LHCN-M2 (cell line): Measurements from ENCODE around the gene TMEM240. TPM values are rescaled to one million over a fixed set of nuclear protein-coding genes. Genes with fewer than 3 reads are reported as not detected.
"Not testable (repeated sequence)": the region's sequence is repeated elsewhere in the genome, so short reads cannot be mapped to it uniquely, and the experiment has no call there.

Experiments
- DNase-seq: peaks from one replicate; pipeline ENCODE4 v3.0.0-alpha.2; 2012; ENCODE audit warnings: low read depth
- total RNA-seq: library from RNA; depleted of rRNA; stranded (reverse); fragments of >200 nt; gene quantifications from 2 replicates; pipeline ENCODE4 v1.2.3, GENCODE V29; 2014

The TMEM240 gene
- total RNA-seq, 1 experiment from 2014 or later, result 0.63 TPM

GRCh38 chr1:1524750-1525383 lies 15.6 kb downstream of the TMEM240 start:
- DNase-seq, result not testable (repeated sequence)

DNA sequence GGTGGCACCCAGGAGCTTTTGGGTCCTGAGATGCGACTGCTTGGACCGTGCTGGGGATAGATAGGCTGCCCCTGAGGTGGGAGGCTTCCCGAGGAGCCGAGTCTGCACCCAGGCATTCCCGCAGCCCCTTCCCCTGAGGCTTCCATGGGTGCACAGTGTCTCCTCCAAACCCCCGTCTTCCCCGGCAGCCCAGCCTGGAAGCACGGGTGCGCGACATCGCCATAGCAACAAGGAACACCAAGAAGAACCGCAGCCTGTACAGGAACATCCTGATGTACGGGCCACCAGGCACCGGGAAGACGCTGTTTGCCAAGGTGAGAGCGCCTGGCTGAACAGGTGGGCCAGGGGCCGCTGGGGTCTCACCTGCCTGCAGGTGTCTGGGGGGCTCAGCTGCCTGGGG lies 16.8 kb downstream of the TMEM240 start:
- DNase-seq, result not testable (repeated sequence)

GRCh38 chr1:1523226-1523625 lies 17.2 kb downstream of the TMEM240 start:
- not testable (repeated sequence) for DNase-seq

DNA sequence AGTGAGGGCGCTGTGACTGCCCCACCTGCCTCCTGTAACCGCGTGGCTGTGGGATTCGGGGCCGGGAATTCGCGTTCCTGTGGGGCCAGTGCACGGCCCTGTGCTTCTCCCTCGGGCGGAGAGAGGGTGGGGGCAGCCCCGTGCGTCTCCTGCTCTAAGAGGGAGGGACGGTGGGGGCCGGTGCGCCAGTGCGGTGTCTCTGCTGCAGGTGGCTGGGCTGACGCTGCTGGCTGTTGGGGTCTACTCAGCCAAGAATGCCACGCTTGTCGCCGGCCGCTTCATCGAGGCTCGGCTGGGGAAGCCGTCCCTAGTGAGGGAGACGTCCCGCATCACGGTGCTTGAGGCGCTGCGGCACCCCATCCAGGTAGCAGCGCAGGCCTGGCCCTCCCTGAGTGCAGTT lies 17.9 kb downstream of the TMEM240 start:
- not testable (repeated sequence) for DNase-seq

GRCh38 chr1:1521331-1521730 lies 19.1 kb downstream of the TMEM240 start:
- no peak for DNase-seq

- DNase-seq, result not testable (repeated sequence)
Measured at GRCh38 chr1:1519805-1520505, 20.5 kb downstream of the TMEM240 start.

DNA sequence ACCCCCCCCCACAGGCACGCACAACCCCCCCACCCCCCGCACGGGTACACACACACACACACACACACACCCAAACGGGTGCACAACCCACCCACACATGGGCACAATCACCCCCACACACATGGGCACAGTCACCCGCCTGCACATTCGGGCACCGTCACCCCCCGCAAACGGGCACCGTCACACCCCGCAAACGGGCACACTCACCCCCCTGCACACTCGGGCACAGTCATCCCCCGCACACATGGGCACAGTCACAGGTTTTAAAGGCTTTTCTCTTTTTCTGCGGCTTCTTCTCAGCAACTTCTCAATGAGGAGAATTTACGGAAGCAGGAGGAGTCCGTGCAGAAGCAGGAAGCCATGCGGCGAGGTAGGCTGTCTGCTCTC lies 21.8 kb downstream of the TMEM240 start:
- DNase-seq, result not testable (repeated sequence)

DNA sequence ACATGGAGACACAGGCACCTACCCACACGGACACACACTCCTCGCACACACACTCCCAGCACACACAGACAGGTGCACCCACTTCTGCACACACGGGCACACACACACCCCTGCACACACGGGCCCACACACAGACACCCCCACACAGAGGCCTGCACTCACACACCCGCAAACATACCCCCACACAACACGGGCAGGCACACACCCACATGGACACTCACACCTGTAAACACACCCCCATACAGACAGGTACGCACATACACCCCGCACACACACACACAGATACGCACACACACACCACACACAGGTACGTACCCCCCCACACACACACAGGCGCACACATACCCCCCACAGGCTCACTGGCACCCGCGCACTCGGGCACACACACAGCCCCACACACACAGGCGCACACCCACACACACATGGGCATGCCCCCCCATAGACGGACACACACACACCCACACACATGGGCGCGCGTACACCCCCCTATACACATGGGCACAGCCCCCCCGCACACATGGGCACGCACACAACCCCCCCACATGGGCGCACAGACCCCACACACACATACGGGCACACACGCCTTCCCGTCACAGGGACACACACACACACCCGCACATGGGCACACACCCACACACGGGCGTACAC lies 22.3 kb downstream of the TMEM240 start:
- DNase-seq, result no peak

- not testable (repeated sequence) for DNase-seq
Measured at GRCh38 chr1:1516923-1517322, 23.5 kb downstream of the TMEM240 start.

GRCh38 chr1:1514376-1514775 lies 26.0 kb downstream of the TMEM240 start:
- not testable (repeated sequence) for DNase-seq

- DNase-seq, result not testable (repeated sequence)
Measured at GRCh38 chr1:1513675-1514074, 26.7 kb downstream of the TMEM240 start.

- DNase-seq, result not testable (repeated sequence)
Measured at GRCh38 chr1:1512425-1512824, 28.0 kb downstream of the TMEM240 start.

DNA sequence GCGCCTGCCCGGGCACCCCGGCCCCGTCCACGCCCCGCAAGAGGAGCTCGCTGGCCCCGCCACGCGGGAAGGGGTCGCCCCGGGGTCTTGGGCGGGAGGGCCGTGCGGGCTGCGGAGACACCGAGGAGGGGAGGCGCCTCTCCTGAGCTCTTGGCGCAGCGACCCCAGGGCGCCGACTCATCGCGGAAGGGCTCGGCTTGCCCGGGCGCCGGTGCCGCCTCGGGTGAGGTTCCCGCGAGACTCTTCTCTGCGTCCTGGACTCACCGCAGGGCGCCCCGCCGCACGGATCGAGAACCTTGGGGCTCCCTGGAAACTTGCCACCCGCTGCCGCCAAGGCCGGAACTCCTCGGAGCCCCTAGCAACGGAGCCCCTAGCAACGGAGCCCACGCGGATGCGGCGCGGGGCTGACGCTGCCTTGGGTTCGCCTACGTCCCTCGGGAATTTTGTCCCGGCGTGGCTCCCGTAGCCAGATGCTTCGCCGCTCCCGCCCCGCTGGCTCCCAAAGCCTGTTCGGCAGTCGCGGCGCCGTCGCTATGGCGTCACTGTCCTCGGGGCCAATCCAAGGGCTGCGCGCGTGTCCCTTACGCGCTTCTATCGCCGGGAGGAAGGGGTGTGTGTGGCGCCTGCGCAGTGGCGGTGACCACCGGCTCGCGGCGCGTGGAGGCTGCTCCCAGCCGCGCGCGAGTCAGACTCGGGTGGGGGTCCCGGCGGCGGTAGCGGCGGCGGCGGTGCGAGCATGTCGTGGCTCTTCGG lies 28.7 kb downstream of the TMEM240 start, which contains the start of gene ATAD3A:
TSS of gene ATAD3A (plus strand) at position 630 of the 753 bp plus-strand sequence. CDS start at position 737, 107 bp downstream.
- DNase-seq, result peak; percentile 97

- DNase-seq, result peak; percentile 22
Measured at GRCh38 chr1:1510912-1511532, 29.4 kb downstream of the TMEM240 start.

DNA sequence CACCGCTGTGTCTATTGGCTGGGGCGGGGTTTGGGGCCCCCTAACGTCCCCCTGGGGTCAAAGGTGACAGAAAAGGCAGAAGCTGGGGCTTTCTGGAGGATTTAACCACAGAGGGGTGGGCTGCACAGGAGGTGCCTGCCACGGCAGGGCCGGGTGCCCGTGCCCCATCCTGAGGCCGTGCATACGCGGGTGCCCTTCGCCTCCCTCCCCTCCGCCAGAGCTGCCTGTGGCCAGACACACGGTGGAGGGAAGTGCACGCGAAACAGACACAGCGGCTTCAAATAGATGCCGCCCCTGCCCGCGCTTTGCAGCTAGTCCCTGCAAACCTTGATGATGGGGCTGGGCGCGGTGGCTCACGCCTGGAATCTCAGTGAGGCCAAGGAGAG lies 31.0 kb downstream of the TMEM240 start:
- not testable (repeated sequence) for DNase-seq

- not testable (repeated sequence) for DNase-seq
Measured at GRCh38 chr1:1508775-1509464, 31.5 kb downstream of the TMEM240 start.

GRCh38 chr1:1507305-1507704 lies 33.1 kb downstream of the TMEM240 start:
- DNase-seq, result no peak

DNA sequence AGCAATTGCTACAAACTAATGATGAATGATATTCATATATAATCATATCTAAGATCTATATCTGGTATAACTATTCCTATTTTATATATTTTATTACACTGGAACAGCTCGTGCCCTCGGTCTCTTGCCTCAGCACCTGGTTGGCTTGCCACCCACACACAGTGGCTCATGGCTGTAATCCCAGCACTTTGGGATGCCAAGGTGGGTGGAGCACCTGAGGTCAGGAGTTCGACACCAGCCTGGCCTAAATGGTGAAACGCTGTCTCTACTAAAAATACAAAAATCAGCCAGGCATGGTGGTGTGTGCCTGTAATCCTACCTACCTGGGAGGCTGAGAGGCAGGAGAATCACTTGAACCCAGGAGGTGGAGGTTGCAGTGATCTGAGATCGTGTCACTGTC lies 34.6 kb downstream of the TMEM240 start:
- DNase-seq, result not testable (repeated sequence)

GRCh38 chr1:1505366-1505798 lies 35.0 kb downstream of the TMEM240 start:
- DNase-seq, result peak; percentile 26

DNA sequence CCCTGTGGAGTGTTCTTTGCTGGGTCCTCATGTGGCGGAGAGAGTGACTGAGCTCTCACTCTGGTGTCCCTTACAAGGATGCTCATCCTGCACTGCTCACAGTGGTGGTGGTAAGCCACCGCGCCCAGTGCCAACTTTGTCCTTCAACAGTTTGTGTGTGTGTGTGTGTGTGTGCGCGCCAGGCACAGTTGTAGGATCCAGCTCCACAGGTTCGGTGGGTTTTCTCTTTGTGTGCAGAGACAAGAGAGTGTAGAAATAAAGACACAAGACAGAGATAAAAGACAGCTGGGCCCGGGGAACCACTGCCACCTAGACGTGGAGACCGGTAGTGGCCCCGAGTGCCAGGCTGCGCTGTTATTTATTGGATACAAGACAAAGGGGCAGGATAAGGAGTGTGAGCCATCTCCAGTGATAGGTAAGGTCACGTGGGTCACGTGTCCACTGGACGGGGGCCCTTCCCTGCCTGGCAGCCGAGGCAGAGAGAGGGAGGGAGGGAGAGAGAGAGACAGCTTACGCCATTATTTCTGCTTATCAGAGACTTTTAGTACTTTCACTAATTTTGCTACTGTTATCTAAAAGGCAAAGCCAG lies 35.6 kb downstream of the TMEM240 start:
- peak; percentile 73 for DNase-seq
